ENCODE data around the gene GALNTL6.

- TF ChIP-seq, protein P1, sequence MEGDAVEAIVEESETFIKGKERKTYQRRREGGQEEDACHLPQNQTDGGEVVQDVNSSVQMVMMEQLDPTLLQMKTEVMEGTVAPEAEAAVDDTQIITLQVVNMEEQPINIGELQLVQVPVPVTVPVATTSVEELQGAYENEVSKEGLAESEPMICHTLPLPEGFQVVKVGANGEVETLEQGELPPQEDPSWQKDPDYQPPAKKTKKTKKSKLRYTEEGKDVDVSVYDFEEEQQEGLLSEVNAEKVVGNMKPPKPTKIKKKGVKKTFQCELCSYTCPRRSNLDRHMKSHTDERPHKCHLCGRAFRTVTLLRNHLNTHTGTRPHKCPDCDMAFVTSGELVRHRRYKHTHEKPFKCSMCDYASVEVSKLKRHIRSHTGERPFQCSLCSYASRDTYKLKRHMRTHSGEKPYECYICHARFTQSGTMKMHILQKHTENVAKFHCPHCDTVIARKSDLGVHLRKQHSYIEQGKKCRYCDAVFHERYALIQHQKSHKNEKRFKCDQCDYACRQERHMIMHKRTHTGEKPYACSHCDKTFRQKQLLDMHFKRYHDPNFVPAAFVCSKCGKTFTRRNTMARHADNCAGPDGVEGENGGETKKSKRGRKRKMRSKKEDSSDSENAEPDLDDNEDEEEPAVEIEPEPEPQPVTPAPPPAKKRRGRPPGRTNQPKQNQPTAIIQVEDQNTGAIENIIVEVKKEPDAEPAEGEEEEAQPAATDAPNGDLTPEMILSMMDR (IDR thresholded peaks at IDR 0.05), result no peak
- no peak for TF ChIP-seq EP300 (IDR thresholded peaks at IDR 0.05)
- no peak for TF ChIP-seq POLR2A (IDR thresholded peaks at IDR 0.05)
- no peak for TF ChIP-seq POLR2AphosphoS5 (IDR thresholded peaks at IDR 0.05)
Observed at GRCh38 chr4:173061160-173061559, 1248.0 kb downstream of the GALNTL6 start.

Data from stomach (tissue), 4 donors.